Measurements from ENCODE around the gene AGO4. TPM values are rescaled to one million over a fixed set of nuclear protein-coding genes. Genes with fewer than 3 reads are reported as not detected.
A peak's percentile ranks its signal among the peaks of the same experiment; 100 is the strongest.
"Not testable (repeated sequence)": the region's sequence is repeated elsewhere in the genome, so short reads cannot be mapped to it uniquely, and the experiment has no call there.

Gene AGO4
- total RNA-seq, 1 donor from 2014 or later: 5.6 TPM

- no peak for ATAC-seq
These were observed 59.2 kb downstream of the AGO4 start for GRCh38 chr1:35866991-35867390.

- not testable (repeated sequence) for ATAC-seq
These were observed 61.6 kb downstream of the AGO4 start for GRCh38 chr1:35869245-35869950.

GRCh38 chr1:35870651-35871309 lies 63.0 kb downstream of the AGO4 start:
- ATAC-seq: no peak

GRCh38 chr1:35873243-35873750 lies 65.5 kb downstream of the AGO4 start:
- no peak for ATAC-seq

- not testable (repeated sequence) for ATAC-seq
These were observed 66.3 kb downstream of the AGO4 start for GRCh38 chr1:35874115-35874514.

- no peak for ATAC-seq
These were observed 69.2 kb downstream of the AGO4 start for GRCh38 chr1:35876988-35877387.

GRCh38 chr1:35881850-35882273 lies 74.0 kb downstream of the AGO4 start:
- no peak for ATAC-seq

- ATAC-seq: no peak
These were observed 74.7 kb downstream of the AGO4 start for GRCh38 chr1:35882586-35882944.

- ATAC-seq: peak; percentile 98
These were observed 75.3 kb downstream of the AGO4 start, which contains the start of gene AGO1 for GRCh38 chr1:35882945-35883634. AGO1 (plus strand) TSS chr1:35883209; CDS start chr1:35883422, 213 bp downstream.

- peak; percentile 34 for ATAC-seq
These were observed 75.9 kb downstream of the AGO4 start for GRCh38 chr1:35883635-35884101.

GRCh38 chr1:35884934-35885333 lies 77.1 kb downstream of the AGO4 start:
- ATAC-seq: no peak

GRCh38 chr1:35885961-35886558 lies 78.2 kb downstream of the AGO4 start:
- ATAC-seq: no peak

GRCh38 chr1:35886577-35887431 lies 79.0 kb downstream of the AGO4 start:
- ATAC-seq: no peak

GRCh38 chr1:35887508-35887907 lies 79.7 kb downstream of the AGO4 start:
- ATAC-seq: no peak

GRCh38 chr1:35888255-35888654 lies 80.4 kb downstream of the AGO4 start:
- ATAC-seq: no peak

GRCh38 chr1:35888981-35889380 lies 81.2 kb downstream of the AGO4 start:
- not testable (repeated sequence) for ATAC-seq

- ATAC-seq: peak; percentile 21
These were observed 85.4 kb downstream of the AGO4 start for GRCh38 chr1:35893051-35893879.

GRCh38 chr1:35894183-35894582 lies 86.4 kb downstream of the AGO4 start:
- ATAC-seq: peak; percentile 54

GRCh38 chr1:35894656-35895055 lies 86.8 kb downstream of the AGO4 start:
- ATAC-seq: no peak

GRCh38 chr1:35899941-35900340 lies 92.1 kb downstream of the AGO4 start:
- ATAC-seq: no peak

- ATAC-seq: no peak
These were observed 93.4 kb downstream of the AGO4 start for GRCh38 chr1:35901235-35901634.
